ENCODE results near the gene EIF4B. TPM values are rescaled to one million over a fixed set of nuclear protein-coding genes. Genes with fewer than 3 reads are reported as not detected.
A peak's percentile ranks its signal among the peaks of the same experiment; 100 is the strongest.

EIF4B gene
- total RNA-seq, 4 donors from 2014 or later: 225 to 571 (median 372) TPM

DNA sequence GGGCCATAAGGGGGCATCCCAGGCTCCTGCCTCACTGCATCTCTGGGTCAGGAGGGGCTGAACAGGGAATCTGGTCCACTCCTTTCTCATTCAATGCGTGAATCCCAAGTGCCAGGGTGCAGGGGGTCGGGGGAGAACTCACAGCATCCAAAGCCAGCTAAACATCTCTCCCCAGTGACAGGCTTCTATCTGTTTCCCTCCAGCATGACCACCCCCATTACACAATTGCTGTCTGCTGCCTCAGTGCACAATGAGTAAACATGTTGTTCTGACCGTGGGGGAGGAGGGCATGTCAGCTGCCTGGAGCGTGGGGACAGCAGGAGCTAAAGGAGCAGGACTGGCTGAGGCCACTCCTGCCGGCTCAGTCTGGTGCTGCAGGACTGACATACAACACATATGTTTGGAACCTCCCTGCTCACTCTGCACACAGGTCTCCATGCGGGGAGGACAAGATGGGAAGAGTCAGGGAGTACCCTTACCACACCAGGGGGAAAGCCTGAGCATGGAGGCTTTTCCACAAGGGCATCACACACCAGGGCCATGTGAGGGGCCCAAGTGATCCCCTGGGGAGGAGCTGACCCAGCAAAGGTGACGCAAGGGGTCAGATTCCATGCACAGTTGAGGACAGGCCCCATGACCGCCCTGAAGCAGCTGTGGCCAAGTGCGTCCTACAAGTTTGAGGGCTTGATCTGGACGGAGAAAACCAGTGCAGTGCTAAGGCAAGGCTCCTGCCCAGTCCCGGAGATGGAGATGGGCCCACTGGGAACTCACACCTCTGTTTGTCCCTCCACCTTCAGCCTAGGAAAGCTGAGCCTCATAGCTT lies 45.0 kb downstream of the EIF4B start:
- H3K4me3 ChIP-seq: peak overlapping the region; percentile 31 to 84 (median 58)
- H3K9me3 ChIP-seq: no peaks in the 10 kb centered on the region
- H3K27me3 ChIP-seq: no peaks in the 10 kb centered on the region
- WGBS, 2 donors: 41 to 57% methylated on average over 6 to 8 of the region's 11 CpGs
- intact Hi-C loops (cut with DNase I): no loop called here
- H3K36me3 ChIP-seq: peaks cover 0 to 14% (median 0%) of the 10 kb centered on the region in 3 donors
- TF ChIP-seq, protein P1, sequence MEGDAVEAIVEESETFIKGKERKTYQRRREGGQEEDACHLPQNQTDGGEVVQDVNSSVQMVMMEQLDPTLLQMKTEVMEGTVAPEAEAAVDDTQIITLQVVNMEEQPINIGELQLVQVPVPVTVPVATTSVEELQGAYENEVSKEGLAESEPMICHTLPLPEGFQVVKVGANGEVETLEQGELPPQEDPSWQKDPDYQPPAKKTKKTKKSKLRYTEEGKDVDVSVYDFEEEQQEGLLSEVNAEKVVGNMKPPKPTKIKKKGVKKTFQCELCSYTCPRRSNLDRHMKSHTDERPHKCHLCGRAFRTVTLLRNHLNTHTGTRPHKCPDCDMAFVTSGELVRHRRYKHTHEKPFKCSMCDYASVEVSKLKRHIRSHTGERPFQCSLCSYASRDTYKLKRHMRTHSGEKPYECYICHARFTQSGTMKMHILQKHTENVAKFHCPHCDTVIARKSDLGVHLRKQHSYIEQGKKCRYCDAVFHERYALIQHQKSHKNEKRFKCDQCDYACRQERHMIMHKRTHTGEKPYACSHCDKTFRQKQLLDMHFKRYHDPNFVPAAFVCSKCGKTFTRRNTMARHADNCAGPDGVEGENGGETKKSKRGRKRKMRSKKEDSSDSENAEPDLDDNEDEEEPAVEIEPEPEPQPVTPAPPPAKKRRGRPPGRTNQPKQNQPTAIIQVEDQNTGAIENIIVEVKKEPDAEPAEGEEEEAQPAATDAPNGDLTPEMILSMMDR (IDR thresholded peaks at IDR 0.05): peak in 3 of 6 experiments; percentile 18 to 27 (median 21)
- TF ChIP-seq POLR2A (IDR thresholded peaks at IDR 0.05): peak in 2 of 4 donors; percentile 42 to 49
- H3K4me1 ChIP-seq: peaks cover 29 to 92% (median 31%) of the 10 kb centered on the region in 3 donors
- no peak for DNase-seq
- H3K27ac ChIP-seq: peak overlapping the region; percentile 90 to 96 (median 94)

DNA sequence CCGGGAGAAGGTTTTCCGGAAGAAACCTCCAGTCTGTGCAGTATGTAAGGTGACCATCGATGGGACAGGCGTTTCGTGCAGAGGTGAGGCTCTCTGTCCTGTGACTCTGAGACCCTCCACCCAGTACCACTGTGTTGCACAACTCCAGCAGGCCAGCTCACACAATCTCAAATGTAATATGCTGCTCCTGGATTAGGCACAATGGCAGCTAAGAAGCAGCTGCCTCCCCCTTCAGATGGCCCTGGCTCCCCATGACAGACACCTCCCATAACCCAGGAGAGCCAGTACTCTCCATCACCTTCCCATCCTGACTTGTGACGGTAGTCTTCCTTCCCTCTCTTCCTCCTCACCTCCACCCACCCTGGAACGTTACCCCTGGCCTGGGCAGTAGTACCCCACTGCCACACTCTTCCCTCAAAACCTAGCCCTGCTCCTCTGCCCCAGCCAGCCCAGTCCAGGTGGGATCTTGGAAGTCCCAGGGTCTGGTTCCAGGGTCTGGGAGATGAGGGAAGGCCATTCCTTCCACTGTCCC lies 45.7 kb downstream of the EIF4B start:
- peaks cover 26 to 87% (median 31%) of the 10 kb centered on the region in 3 donors for H3K4me1 ChIP-seq
- TF ChIP-seq, protein P1 (IDR thresholded peaks at IDR 0.05): no peak
- no peak for TF ChIP-seq POLR2A (IDR thresholded peaks at IDR 0.05)
- no peak for DNase-seq
- 37 to 55% methylated on average over 6 of the region's 7 CpGs for WGBS, 2 donors
- intact Hi-C loops (cut with DNase I): no loop called here
- peak overlapping the region in 3 of 4 donors; percentile 53 to 84 (median 62) for H3K4me3 ChIP-seq
- peaks cover 0 to 20% (median 7%) of the 10 kb centered on the region in 3 donors for H3K36me3 ChIP-seq
- no peaks in the 10 kb centered on the region for H3K27me3 ChIP-seq
- no peaks in the 10 kb centered on the region for H3K9me3 ChIP-seq
- H3K27ac ChIP-seq: peak overlapping the region; percentile 90 to 96 (median 94)

DNA sequence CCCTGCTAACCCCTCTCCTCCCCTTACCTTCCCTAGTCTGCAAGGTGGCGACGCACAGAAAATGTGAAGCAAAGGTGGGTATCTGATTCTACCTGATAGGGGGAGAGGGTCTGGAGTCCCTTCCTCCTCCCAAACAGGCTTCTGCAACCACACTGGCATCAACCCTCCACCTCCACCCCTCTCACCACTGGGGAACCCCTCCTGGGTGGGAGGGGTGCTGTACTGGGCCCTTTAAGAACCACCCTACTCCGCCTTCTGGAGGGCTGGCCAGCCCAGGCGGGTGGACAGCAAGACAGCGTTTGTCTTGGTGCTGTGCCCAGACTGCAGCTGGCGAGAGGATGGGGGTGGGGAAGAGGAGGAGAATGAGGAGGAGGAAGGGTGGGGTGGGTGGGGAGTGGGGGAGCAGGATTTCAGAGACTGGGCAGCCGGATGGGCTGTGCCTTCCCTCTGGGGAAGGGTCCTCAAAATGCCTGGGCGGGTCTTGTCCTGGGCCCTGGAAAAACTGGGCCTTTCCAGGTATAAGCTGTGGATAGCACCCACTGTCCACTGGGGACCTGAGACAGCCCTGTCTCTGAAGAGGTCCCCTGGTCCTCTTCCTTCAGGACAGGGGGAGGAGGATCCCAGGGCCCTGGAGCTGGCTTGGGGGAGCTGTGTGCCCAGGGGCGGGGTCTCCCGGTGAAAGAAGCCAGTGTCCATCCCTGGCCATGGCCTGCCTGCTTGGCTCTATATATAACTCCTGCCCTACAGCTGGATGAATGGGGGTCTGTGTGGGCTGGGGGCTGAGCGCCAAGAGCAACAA lies 46.4 kb downstream of the EIF4B start:
- peaks cover 0 to 27% (median 7%) of the 10 kb centered on the region in 3 donors for H3K36me3 ChIP-seq
- intact Hi-C loops (cut with DNase I): no loop called here
- H3K4me1 ChIP-seq: peaks cover 26 to 89% (median 31%) of the 10 kb centered on the region in 3 donors
- no peaks in the 10 kb centered on the region for H3K9me3 ChIP-seq
- 47 to 71% methylated on average over 2 to 3 of the region's 11 CpGs for WGBS, 2 donors
- no peaks in the 10 kb centered on the region for H3K27me3 ChIP-seq
- peak overlapping the region in 3 of 4 donors; percentile 53 to 84 (median 62) for H3K4me3 ChIP-seq
- peak in 1 of 4 donors; percentile 34 for TF ChIP-seq POLR2A (IDR thresholded peaks at IDR 0.05)
- TF ChIP-seq, protein P1 (IDR thresholded peaks at IDR 0.05): no peak
- H3K27ac ChIP-seq: peak overlapping the region; percentile 90 to 96 (median 94)
- DNase-seq: no peak

DNA sequence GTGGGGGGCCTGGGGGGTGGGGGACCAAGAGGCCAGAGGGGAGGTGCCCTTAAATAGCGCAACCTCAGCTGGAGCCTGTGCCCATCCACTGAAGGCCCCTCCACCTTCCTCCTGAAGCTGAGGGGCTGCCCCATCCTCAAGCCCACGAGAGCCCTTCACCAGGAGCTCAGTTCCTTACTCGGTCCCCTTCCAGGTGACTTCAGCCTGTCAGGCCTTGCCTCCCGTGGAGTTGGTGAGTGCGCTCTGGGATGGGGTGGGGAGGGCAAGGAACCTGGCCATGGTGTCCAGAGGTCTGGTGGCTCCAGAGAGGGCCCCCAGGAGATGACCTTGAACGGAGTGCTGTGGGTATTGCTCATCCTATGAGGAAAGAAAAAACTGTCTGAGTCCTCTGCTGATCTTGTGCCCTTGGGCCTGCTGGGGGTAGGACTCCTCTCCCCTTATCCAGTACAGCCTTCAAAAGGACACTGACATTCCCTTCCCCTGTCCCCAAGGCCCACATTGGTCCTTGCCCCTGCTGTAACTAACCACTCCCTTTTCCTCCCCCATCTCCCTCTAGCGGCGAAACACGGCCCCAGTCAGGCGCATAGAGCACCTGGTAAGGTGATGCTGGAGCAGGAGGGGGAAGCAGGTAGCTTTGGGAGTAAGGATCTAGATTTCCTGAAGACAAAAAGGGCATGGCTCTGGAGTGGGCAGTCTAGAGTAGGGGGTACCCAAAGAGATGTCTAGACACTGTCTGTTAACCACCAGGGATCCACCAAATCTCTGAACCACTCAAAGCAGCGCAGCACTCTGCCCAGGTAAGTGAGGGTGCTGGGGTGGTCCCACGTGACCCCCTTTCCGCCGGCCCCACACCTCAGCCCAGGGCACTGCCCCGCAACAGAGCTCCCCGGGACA lies 47.2 kb downstream of the EIF4B start:
- H3K9me3 ChIP-seq: no peaks in the 10 kb centered on the region
- 35 to 40% methylated on average over 2 to 3 of the region's 16 CpGs for WGBS, 2 donors
- peaks cover 23 to 89% (median 29%) of the 10 kb centered on the region in 3 donors for H3K4me1 ChIP-seq
- no peak for DNase-seq
- H3K27ac ChIP-seq: peak overlapping the region; percentile 90 to 96 (median 94)
- H3K36me3 ChIP-seq: peaks cover 0 to 35% (median 7%) of the 10 kb centered on the region in 3 donors
- peak overlapping the region; percentile 51 to 84 (median 58) for H3K4me3 ChIP-seq
- H3K27me3 ChIP-seq: no peaks in the 10 kb centered on the region
- intact Hi-C loops (cut with DNase I): no loop called here
- no peak for TF ChIP-seq POLR2A (IDR thresholded peaks at IDR 0.05)
- TF ChIP-seq, protein P1 (IDR thresholded peaks at IDR 0.05): peak; percentile 21 to 93 (median 87)
